Osteocyte (in vitro differentiated cells): ENCODE results near the gene ACSS1. TPM values are rescaled to one million over a fixed set of nuclear protein-coding genes. Genes with fewer than 3 reads are reported as not detected.
A peak's percentile ranks its signal among the peaks of the same experiment; 100 is the strongest.

Experiments
- DNase-seq: peaks from one replicate; pipeline ENCODE4 v3.0.0; 2021; ENCODE audit warnings: mixed read lengths; ENCODE audit not compliant: unreplicated experiment; ENCODE audit errors: extremely low spot score
- H3K27ac Mint-ChIP-seq: one replicate; pipeline ENCODE4 v1.8.0; 2021; ENCODE audit warnings: mild to moderate bottlenecking, mixed read lengths; ENCODE audit not compliant: unreplicated experiment
- H3K27me3 Mint-ChIP-seq: one replicate; pipeline ENCODE4 v1.8.0; 2021; ENCODE audit warnings: mixed read lengths; ENCODE audit not compliant: unreplicated experiment
- H3K36me3 Mint-ChIP-seq: one replicate; pipeline ENCODE4 v1.8.0; 2021; ENCODE audit warnings: mixed read lengths; ENCODE audit not compliant: unreplicated experiment
- H3K4me1 Mint-ChIP-seq: one replicate; pipeline ENCODE4 v1.8.0; 2021; ENCODE audit warnings: mixed read lengths; ENCODE audit not compliant: unreplicated experiment
- H3K4me3 Mint-ChIP-seq: one replicate; pipeline ENCODE4 v1.8.0; 2021; ENCODE audit warnings: mild to moderate bottlenecking, moderate library complexity, mixed read lengths; ENCODE audit not compliant: unreplicated experiment
- H3K9me3 Mint-ChIP-seq: one replicate; pipeline ENCODE4 v1.8.0; 2021; ENCODE audit warnings: mixed read lengths; ENCODE audit not compliant: unreplicated experiment
- CTCF ChIP-seq: fragments of 200-600 bp; sonication (generic); IDR thresholded peaks from 2 replicates; pipeline ENCODE4 v1.5.0; 2021; ENCODE audit warnings: antibody characterized with exemption, mild to moderate bottlenecking, moderate library complexity
- long read RNA-seq: library from polyadenylated mRNA; unstranded; transcript quantifications from one replicate; pipeline ENCODE4 v2.0.0, GENCODE V29; 2021
- total RNA-seq: library from RNA; stranded (reverse); gene quantifications from 2 replicates; pipeline ENCODE4 v1.2.1, GENCODE V29; 2021

The ACSS1 gene
- total RNA-seq: 7.6 and 8.2 TPM in 2 replicates
- long read RNA-seq, partial matches to known transcripts: 3 of 6 reads
- long read RNA-seq, other reads (novel, unspliced or antisense): 2 of 6 reads

GRCh38 chr20:25058051-25058846, at the start of gene ACSS1:
Gene ACSS1, minus strand, starts transcription at chr20:25058139. Its CDS starts 37 bp downstream, at chr20:25058102.
- Mint-ChIP-seq H3K4me3 (peak within 1 kb of the TSS; percentile 75), H3K9me3 (no peaks in the 10 kb centered on the region), H3K27me3 (peaks cover 45% of the 10 kb centered on the region), H3K27ac (peak within 1 kb of the TSS; percentile 71), H3K36me3 (no peaks in the 10 kb centered on the region), H3K4me1 (peaks cover 35% of the 10 kb centered on the region)
- DNase-seq: no peak
- no peak for TF ChIP-seq CTCF

- H3K27me3 Mint-ChIP-seq: peaks cover 55% of the 10 kb centered on the region
- H3K4me1 Mint-ChIP-seq: no peaks in the 10 kb centered on the region
- no peak overlapping the region for H3K4me3 Mint-ChIP-seq
- no peak overlapping the region for H3K27ac Mint-ChIP-seq
- no peaks in the 10 kb centered on the region for H3K36me3 Mint-ChIP-seq
- no peak for TF ChIP-seq CTCF
- DNase-seq: no peak
- H3K9me3 Mint-ChIP-seq: no peaks in the 10 kb centered on the region
Measured at GRCh38 chr20:25103526-25103925, 45.6 kb upstream of the ACSS1 start.

GRCh38 chr20:25100914-25101313, 43.0 kb upstream of the ACSS1 start:
- no peak for TF ChIP-seq CTCF
- Mint-ChIP-seq H3K4me3 (no peak overlapping the region), H3K4me1 (no peaks in the 10 kb centered on the region), H3K27me3 (peaks cover 51% of the 10 kb centered on the region), H3K27ac (no peak overlapping the region), H3K36me3 (no peaks in the 10 kb centered on the region), H3K9me3 (no peaks in the 10 kb centered on the region)
- DNase-seq: no peak

- Mint-ChIP-seq H3K4me3 (no peak overlapping the region), H3K9me3 (no peaks in the 10 kb centered on the region), H3K4me1 (no peaks in the 10 kb centered on the region), H3K27me3 (peaks cover 63% of the 10 kb centered on the region), H3K27ac (no peak overlapping the region), H3K36me3 (no peaks in the 10 kb centered on the region)
- no peak for TF ChIP-seq CTCF
- no peak for DNase-seq
Measured at GRCh38 chr20:25099601-25100140, 41.7 kb upstream of the ACSS1 start.

GRCh38 chr20:25097498-25097897, 39.6 kb upstream of the ACSS1 start:
- Mint-ChIP-seq H3K9me3 (no peaks in the 10 kb centered on the region), H3K27me3 (peaks cover 67% of the 10 kb centered on the region), H3K4me1 (no peaks in the 10 kb centered on the region), H3K4me3 (no peak overlapping the region), H3K27ac (no peak overlapping the region), H3K36me3 (no peaks in the 10 kb centered on the region)
- no peak for TF ChIP-seq CTCF
- no peak for DNase-seq
